NCI-H82 treated with DMSO at 0.1 percent for 48 hours (cell line): ENCODE measurements around the gene BCO2.

Source experiments
- DNase-seq: peaks from one replicate; lab custom pipeline; 2025; ENCODE audit not compliant: unreplicated experiment; lab: John Stamatoyannopoulos, UW

BCO2 gene

DNA sequence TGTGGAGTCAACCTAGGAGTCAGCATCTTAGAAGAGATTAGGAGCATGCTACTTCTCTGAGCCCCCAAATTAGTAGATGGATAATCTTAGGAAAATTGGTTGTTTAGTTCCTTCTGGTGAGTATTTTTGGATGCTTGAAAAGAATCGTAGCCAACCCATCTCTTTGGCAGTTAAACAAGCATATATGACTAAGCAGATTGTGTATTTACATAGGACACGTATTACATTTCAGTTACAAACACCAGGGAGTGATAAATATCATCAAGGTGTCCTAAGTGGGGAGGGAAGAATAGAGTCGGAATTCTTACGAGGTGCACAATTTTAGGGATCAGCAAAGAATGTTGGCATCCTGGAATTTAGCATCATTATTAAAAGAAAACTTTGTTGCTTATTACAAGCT is 71.9 kb downstream of the BCO2 start:
- DNase-seq, result no peak

DNA sequence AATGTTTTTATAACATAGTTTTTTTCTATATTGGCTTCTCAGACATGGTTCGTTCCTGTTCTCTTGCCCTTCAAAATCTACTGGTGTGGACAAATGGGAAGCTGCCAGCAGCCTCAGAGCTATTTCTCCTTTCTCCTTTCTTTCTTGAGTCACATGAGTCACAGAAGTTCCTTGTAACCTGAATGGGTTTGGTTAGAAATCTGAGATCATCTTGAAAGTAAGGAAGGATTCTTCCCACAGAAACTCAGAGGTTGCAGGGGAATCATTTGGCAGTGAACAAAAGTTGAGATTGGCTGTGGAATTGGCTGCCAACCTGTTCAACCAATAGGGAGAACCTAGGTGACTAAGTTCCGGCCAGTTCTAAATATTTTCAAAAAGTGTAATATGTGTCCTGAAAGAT is 72.9 kb downstream of the BCO2 start:
- DNase-seq, result no peak

DNA sequence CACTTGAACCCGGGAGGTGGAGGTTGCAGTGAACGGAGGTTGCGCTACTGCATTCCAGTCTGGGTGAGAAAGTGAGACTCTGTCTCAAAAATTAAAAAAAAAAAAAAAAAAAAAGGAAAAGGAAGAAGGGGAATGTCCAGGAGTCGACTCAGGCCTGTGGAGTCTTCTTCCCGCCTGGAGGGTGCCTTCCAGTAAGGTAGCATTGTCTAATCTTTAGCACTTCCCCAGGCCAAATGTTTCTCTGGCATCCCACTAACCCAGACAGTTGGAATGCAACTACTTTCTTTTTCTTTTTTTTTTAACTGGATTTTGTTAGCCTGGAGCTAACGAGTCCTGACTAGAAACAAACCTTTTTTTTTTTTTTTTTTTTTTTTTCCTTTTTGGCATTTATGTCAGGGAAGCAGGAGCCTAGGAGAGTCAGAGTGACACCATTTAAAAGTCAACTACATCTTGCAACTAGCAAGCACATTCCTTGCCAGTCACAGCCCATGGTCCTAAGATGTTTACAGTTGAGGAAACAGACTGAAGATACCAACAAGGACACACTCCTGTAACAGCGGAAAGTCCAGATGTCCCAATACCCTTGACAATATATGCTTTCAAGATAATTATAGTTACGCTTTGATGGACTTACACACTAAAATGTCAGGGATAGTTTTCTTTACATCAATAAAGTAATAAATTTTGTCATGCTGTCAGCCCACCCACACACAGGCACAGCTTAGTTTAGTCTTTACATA is 74.7 kb downstream of the BCO2 start:
- DNase-seq, result no peak

DNA sequence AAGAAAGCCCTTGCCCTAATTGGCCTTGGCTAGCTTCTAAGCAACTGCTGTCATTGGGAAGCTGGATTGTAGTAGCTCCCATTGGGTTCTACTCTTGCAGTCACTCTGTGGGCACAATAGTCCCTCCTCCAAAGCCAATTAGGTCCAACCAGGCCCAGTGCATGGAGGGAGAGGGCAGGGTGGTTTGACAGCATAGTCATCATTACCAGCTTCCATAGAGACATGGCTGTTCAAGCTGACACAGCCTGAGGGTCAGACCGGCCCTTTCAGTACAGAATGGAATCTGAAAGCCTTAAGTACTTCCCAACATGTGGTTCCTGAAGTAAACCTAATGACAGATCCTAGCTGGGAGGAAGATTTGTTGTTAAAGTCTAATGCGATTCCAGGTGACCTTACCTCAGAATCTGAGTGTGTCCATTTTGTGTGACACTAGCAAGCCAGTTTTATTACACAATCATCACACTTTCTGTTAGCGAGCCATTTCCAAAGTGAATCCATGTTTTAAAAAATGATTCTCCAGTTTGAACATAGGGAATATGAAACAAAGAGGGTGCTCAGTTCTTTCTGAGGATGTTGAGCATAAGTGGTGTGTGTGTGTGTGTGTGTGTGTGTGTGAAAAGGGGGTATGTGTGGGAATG is 78.4 kb downstream of the BCO2 start:
- no peak for DNase-seq

DNA sequence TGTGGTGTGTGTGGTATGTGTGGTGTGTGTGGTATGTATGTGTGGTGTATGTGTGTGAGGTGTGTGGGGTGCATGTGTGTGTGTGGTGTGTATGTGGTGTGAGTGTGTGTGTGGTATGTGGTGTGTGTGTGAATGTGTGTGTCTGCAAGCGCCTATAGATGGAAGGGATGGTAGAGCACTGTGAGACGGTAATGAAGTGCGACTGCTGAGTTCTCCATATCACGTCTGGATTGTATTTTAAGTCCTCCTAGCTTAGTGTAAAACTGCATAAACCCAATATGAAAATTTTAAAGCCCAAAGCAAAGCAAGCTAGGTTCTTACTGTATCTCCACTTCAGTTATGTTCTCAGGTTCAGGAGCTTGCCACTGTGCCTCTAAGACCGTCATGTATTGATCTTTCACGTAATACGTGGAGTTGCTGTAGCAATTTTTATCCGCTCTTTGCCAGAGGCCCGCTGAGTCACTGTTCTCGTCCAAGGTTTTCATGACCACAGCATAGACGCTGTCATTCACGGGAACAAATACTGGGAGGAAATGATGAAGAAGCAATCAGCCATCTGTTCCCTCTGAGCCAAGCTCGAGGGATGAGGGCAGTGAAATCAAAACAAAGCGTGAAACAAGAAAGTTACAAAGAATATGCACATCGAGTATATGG is 79.9 kb downstream of the BCO2 start:
- DNase-seq, result no peak

DNA sequence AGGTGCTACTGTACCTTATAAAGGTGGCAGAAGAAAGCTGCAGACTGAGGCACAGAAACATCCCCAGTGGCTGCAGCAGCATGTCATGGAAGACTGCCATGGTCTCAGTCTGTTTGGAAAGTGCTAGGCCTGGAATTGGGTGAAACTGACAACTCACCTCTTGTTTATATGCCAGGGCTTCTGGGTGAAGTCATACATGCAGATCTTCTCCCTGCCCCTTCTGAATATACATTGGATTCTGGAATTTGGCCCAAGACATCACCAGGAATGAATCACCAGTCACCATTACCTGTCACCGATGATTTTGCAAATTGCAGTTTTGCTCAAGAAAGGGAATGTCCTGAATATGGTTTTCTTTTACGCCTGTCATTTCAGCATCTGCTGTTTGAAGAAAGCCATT is 85.2 kb downstream of the BCO2 start, which contains the start of gene PLET1:
Gene PLET1, minus strand, starts transcription at position 371 of the 400 bp plus-strand sequence. Its CDS starts 271 bp downstream, at position 100.
- DNase-seq, result no peak

DNA sequence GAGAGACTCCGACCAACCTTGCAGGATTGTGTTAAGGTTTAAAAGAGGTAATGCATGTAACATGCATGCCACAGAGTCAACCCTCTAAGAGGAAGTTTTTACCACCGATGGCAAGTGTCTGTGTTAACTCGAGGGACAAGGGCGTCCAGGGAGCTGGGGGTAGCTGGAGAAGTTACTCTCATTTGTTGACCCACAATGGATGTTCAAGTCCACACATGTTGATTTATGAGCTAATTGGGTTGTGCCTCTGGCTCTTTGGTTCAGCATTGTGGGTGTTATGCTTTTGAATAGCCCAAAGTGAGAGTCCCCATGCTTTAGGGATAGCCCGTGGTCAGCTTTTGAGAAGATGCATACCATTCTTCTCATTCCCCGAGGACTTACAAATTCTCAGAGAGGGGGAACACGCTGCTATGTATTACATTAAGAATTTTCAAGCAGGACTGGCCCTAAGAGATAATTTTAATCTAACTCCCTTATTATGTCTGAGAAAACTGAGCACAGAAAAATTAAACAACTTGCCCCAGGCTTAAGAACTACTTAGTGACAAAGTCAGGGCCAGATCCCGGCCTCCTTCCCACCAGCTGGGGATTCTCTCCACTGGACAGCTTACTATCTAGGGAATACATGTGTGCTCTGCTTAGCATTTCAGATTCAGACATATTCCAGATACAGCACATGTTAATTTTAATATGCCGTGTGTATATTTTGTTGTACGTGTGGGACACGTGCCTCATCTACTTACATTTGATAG is 90.5 kb downstream of the BCO2 start:
- DNase-seq, result no peak

DNA sequence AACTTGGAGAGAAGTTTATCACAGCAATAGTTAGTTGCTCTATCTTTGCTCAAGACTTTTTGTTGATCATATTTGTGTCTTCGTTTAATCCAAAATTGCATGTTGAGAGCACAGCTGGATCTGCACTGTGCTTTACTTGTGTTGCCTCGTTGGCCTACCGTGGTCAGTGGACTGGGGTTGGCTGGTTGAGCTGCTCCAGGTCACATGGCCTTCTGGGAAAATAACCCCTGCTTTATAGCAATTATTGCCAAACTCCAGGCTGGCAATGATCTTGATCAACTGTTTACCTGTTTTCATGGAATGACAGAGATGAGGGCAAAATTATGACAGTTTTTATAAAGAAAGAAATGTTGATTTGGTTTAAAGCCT is 91.1 kb downstream of the BCO2 start:
- DNase-seq, result no peak

DNA sequence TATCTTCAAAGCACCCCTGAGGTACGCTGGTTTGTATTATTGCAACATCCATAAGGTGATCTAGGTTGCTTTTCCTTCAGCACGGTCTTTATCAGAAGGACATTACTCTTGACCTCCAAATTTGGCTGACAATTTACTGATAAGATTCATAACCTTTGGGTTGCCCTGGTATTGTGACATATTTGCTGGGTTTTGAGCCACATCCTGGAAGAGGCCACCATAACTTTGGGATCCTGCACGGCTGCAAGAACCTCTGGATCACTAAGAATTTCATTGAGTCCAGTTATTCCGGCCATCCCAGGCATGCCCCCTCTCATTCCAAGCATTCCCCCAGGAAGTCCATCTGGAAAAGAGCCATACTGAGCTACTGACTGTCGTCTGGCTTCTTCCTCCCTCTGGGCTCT is 91.9 kb downstream of the BCO2 start:
- no peak for DNase-seq

DNA sequence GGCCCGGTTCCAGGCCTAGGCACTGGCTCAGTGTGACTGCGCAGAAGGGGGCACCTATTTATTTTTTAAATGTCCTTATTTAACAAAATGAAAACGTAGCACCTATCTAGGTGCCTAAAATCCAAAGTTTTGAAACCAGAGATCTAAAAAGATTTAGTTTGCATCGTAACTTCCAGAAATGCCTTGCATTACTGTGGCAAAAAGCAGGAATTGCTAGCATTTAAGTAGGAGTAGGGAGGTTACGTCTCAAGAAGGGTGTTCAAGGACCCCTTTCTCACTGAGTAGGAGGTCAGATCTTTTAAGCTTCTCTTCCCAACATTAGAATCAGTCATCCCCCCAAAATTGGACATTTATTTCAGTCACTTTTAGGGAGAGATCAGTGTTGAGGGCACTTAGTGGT is 93.1 kb downstream of the BCO2 start:
- DNase-seq, result no peak
